PFSK-1 (cell line): ENCODE results near the gene KSR2.

ENCODE experiments used
- POLR2AphosphoS5 ChIP-seq: IDR thresholded peaks from 2 replicates; pipeline ENCODE4 v1.6.1; 2012; ENCODE audit warnings: low read depth, mild to moderate bottlenecking, control low read depth, low read length, moderate library complexity
- SIN3A ChIP-seq: IDR thresholded peaks from 2 replicates; pipeline ENCODE4 v1.6.1; 2012; ENCODE audit warnings: mild to moderate bottlenecking, low read length, moderate library complexity, borderline replicate concordance; ENCODE audit not compliant: insufficient read depth

DNA sequence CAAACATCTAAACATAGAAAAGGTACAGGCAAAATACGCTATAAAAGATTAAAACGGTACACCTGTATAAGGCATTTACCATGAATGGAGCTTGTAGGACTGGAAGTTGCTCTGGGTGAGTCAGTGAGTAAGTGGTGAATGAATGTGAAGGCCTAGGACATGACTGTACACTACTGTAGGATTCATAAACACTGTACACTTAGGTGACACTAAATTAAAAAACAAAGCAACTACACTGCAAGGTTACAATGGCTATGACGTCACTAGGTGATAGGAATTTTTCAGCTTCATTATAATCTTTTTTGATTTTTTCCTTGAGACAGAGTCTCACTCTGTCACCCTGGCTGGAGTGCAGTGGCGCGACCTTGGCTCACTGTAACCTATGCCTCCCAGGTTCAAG lies 269.2 kb downstream of the KSR2 start:
- no peak for TF ChIP-seq SIN3A
- no peak for TF ChIP-seq POLR2AphosphoS5
